H1 (cell line): ENCODE data around the gene USP49. TPM values are rescaled to one million over a fixed set of nuclear protein-coding genes. Genes with fewer than 3 reads are reported as not detected.

ENCODE experiments used
- CTCF ChIA-PET: fragments of 300-600 bp; sonication (Branson Sonifier 250); formaldehyde crosslinking; loops from one replicate; lab custom pipeline; 2021; ENCODE audit not compliant: partially characterized antibody; lab: Charles Lee
- POLR2A ChIA-PET: fragments of 300-600 bp; sonication (Branson Sonifier 250); formaldehyde crosslinking; loops from one replicate; lab custom pipeline; 2021; ENCODE audit warnings: inconsistent platforms; ENCODE audit not compliant: partially characterized antibody; lab: Charles Lee
- DNase-seq, 2 experiments: peaks; one replicate each; pipeline versions ENCODE4 v3.0.0 to v3.0.0-alpha.2; 2010 to 2022; ENCODE audit warnings: low spot score in 2 of 2, low read depth in 1 of 2, mixed read lengths in 1 of 2
- FAIRE-seq: peaks from 2 replicates; lab custom pipeline; 2011; peaks lifted over from hg19 to GRCh38; lab: Jason Lieb, UNC
- H2AFZ ChIP-seq: 2 replicates; pipeline ENCODE4 v1.8.1; 2012; ENCODE audit warnings: low read length, inconsistent platforms
- H2AK5ac ChIP-seq: 2 replicates; pipeline ENCODE4 v1.6.1; 2013; ENCODE audit warnings: low read depth, low read length
- H2BK120ac ChIP-seq: replicated peaks from 2 replicates; pipeline ENCODE3; 2013; ENCODE audit warnings: low read depth, low read length, inconsistent platforms
- H2BK12ac ChIP-seq: 2 replicates; pipeline ENCODE4 v1.6.1; 2013; ENCODE audit warnings: low read depth, low read length
- H2BK15ac ChIP-seq: 2 replicates; pipeline ENCODE4 v1.6.1; 2013; ENCODE audit warnings: low read length
- H2BK20ac ChIP-seq: 2 replicates; pipeline ENCODE4 v1.6.1; 2013; ENCODE audit warnings: low read length
- H2BK5ac ChIP-seq: 2 replicates; pipeline ENCODE4 v1.6.1; 2013; ENCODE audit warnings: low read depth, low read length
- H3K14ac ChIP-seq: 2 replicates; pipeline ENCODE4 v1.6.1; 2013; ENCODE audit warnings: inconsistent platforms; ENCODE audit not compliant: insufficient read length
- H3K18ac ChIP-seq: 2 replicates; pipeline ENCODE4 v1.6.1; 2013; ENCODE audit warnings: low read length; ENCODE audit errors: extremely low read depth
- H3K23ac ChIP-seq: 2 replicates; pipeline ENCODE4 v1.6.1; 2013; ENCODE audit warnings: inconsistent platforms; ENCODE audit not compliant: insufficient read length
- H3K23me2 ChIP-seq: 2 replicates; pipeline ENCODE4 v1.6.1; 2013; ENCODE audit warnings: low read depth, low read length
- H3K27ac ChIP-seq: 2 replicates; pipeline ENCODE4 v1.6.1; 2011; ENCODE audit warnings: low read depth, low read length, inconsistent platforms
- H3K27me3 ChIP-seq, 4 experiments: replicated peaks in 1 of 4; 1 replicate in 1 of 4; 2 replicates in 3 of 4; pipeline versions ENCODE4 v1.6.1 to v1.8.1; 2011 to 2013; ENCODE audit warnings: low read length in 3 of 4, mild to moderate bottlenecking in 3 of 4, inconsistent platforms in 2 of 4, mixed read lengths in 2 of 4, moderate library complexity in 1 of 4; ENCODE audit not compliant: control insufficient read depth in 3 of 4, insufficient read depth in 3 of 4; ENCODE audit errors: extremely low read depth in 1 of 4
- H3K36me3 ChIP-seq, 4 experiments: 2 replicates each; pipeline versions ENCODE4 v1.6.1 to v1.8.1; 2011 to 2013; ENCODE audit warnings: mild to moderate bottlenecking in 4 of 4, low read length in 3 of 4, moderate library complexity in 2 of 4, control low read depth in 1 of 4, inconsistent platforms in 1 of 4; ENCODE audit not compliant: insufficient read depth in 4 of 4, control insufficient read depth in 2 of 4
- H3K4ac ChIP-seq: replicated peaks from 2 replicates; pipeline ENCODE3; 2013; ENCODE audit warnings: low read length, low read depth, mixed read lengths, inconsistent platforms; ENCODE audit not compliant: insufficient read length
- H3K4me1 ChIP-seq, 4 experiments: replicated peaks in 1 of 4; 1 replicate in 1 of 4; 2 replicates in 3 of 4; pipeline versions ENCODE4 v1.6.1 to v1.8.1; 2011 to 2013; ENCODE audit warnings: low read length in 3 of 4, inconsistent platforms in 2 of 4, mixed read lengths in 1 of 4; ENCODE audit not compliant: insufficient read depth in 4 of 4, control insufficient read depth in 3 of 4
- H3K4me2 ChIP-seq, 2 experiments: 2 replicates each; pipeline versions ENCODE4 v1.6.1 to v1.8.1; 2011 to 2013; ENCODE audit warnings: low read depth in 2 of 2, low read length in 2 of 2, control low read depth in 1 of 2, inconsistent platforms in 1 of 2, mild to moderate bottlenecking in 1 of 2; ENCODE audit not compliant: insufficient read depth in 1 of 2
- H3K4me3 ChIP-seq, 4 experiments: fragments of 200-600, 300-600 bp in 1 of 4; sonication (generic), shearing (Covaris generic), sonication (Bioruptor Twin) in 1 of 4; 2 replicates each; pipeline versions ENCODE4 v1.5.1 to v1.8.1; 2011 to 2016; ENCODE audit warnings: low read length in 4 of 4, low read depth in 3 of 4, control low read depth in 2 of 4, inconsistent platforms in 2 of 4, mild to moderate bottlenecking in 2 of 4, mixed read lengths in 1 of 4, moderate library complexity in 1 of 4; ENCODE audit not compliant: insufficient read depth in 2 of 4; ENCODE audit errors: extremely low read depth in 1 of 4
- H3K56ac ChIP-seq: replicated peaks from 2 replicates; pipeline ENCODE3; 2013; ENCODE audit warnings: low read depth, mild to moderate bottlenecking, mixed read lengths, low read length, inconsistent platforms; ENCODE audit not compliant: insufficient read length
- H3K79me1 ChIP-seq: 2 replicates; pipeline ENCODE4 v1.6.1; 2013; ENCODE audit warnings: low read depth, low read length, control low read depth
- H3K79me2 ChIP-seq, 2 experiments: 2 replicates each; pipeline versions ENCODE4 v1.6.1 to v1.8.1; 2012 to 2013; ENCODE audit warnings: low read length in 2 of 2, mild to moderate bottlenecking in 2 of 2, inconsistent platforms in 1 of 2; ENCODE audit not compliant: insufficient read depth in 2 of 2, control insufficient read depth in 1 of 2
- H3K9ac ChIP-seq, 4 experiments: replicated peaks in 1 of 4; 1 replicate in 1 of 4; 2 replicates in 3 of 4; pipeline versions ENCODE4 v1.6.1 to v1.8.1; 2011 to 2013; ENCODE audit warnings: low read depth in 3 of 4, low read length in 3 of 4, control low read depth in 2 of 4, mild to moderate bottlenecking in 2 of 4, moderate library complexity in 2 of 4, inconsistent platforms in 1 of 4; ENCODE audit errors: extremely low read depth in 1 of 4
- H3K9me3 ChIP-seq, 2 experiments: 2 replicates each; pipeline versions ENCODE4 v1.6.1 to v1.8.1; 2012 to 2013; ENCODE audit warnings: mild to moderate bottlenecking in 2 of 2, moderate library complexity in 2 of 2, control low read depth in 1 of 2, inconsistent platforms in 1 of 2, low read depth in 1 of 2, low read length in 1 of 2, mixed read lengths in 1 of 2; ENCODE audit not compliant: insufficient read depth in 2 of 2
- H4K20me1 ChIP-seq, 2 experiments: replicated peaks in 1 of 2; 2 replicates each; pipeline versions ENCODE3 to v1.8.1; 2011 to 2013; ENCODE audit warnings: inconsistent platforms in 2 of 2, low read length in 2 of 2, mild to moderate bottlenecking in 1 of 2; ENCODE audit not compliant: insufficient read depth in 2 of 2, control insufficient read depth in 1 of 2
- H4K5ac ChIP-seq: 2 replicates; pipeline ENCODE4 v1.6.1; 2013; ENCODE audit warnings: low read length, low read depth, mixed read lengths, inconsistent platforms; ENCODE audit not compliant: insufficient read length
- H4K8ac ChIP-seq: 2 replicates; pipeline ENCODE4 v1.8.0; 2013; ENCODE audit warnings: mild to moderate bottlenecking, moderate library complexity, low read length, inconsistent platforms; ENCODE audit not compliant: insufficient read depth; ENCODE audit errors: extremely low read depth
- H4K91ac ChIP-seq: replicated peaks from 2 replicates; pipeline ENCODE3; 2013; ENCODE audit warnings: low read length, mixed read lengths, inconsistent platforms; ENCODE audit not compliant: insufficient read length
- ATF2 ChIP-seq: IDR thresholded peaks from 2 replicates; pipeline ENCODE4 v1.6.1; 2012; ENCODE audit warnings: low read length, inconsistent platforms
- CREB1 ChIP-seq: IDR thresholded peaks from 2 replicates; pipeline ENCODE4 v1.6.1; 2012; ENCODE audit warnings: inconsistent platforms
- EP300 ChIP-seq, 2 experiments: IDR thresholded peaks; 1 replicate in 1 of 2; 2 replicates in 1 of 2; pipeline ENCODE4 v1.6.1; 2011 to 2012; ENCODE audit warnings: low read depth in 2 of 2, low read length in 2 of 2, mild to moderate bottlenecking in 2 of 2, borderline replicate concordance in 1 of 2, inconsistent platforms in 1 of 2, moderate library complexity in 1 of 2
- JUN ChIP-seq: IDR thresholded peaks from 2 replicates; pipeline ENCODE4 v1.6.1; 2011; ENCODE audit warnings: low read depth, mild to moderate bottlenecking, improper control_type of control experiment, low read length
- RAD21 ChIP-seq, 2 experiments: IDR thresholded peaks in 1 of 2; conservative IDR thresholded peaks in 1 of 2; 2 replicates each; pipeline ENCODE4 v1.6.1; 2011; ENCODE audit warnings: low read depth in 2 of 2, low read length in 2 of 2, improper control_type of control experiment in 1 of 2, inconsistent platforms in 1 of 2, mild to moderate bottlenecking in 1 of 2, moderate library complexity in 1 of 2
- SIN3A ChIP-seq, 2 experiments: IDR thresholded peaks in 1 of 2; conservative IDR thresholded peaks in 1 of 2; 2 replicates each; pipeline ENCODE4 v1.6.1; 2011 to 2012; ENCODE audit warnings: low read length in 2 of 2, improper control_type of control experiment in 1 of 2, low read depth in 1 of 2, mild to moderate bottlenecking in 1 of 2
- SIX5 ChIP-seq: IDR thresholded peaks from 2 replicates; pipeline ENCODE4 v1.6.1; 2011; ENCODE audit warnings: mild to moderate bottlenecking, low read depth, low read length
- SP4 ChIP-seq: IDR thresholded peaks from 2 replicates; pipeline ENCODE4 v1.6.1; 2012; ENCODE audit warnings: low read length, inconsistent platforms
- WGBS, 2 experiments: shearing (Covaris generic) in 1 of 2; methylation state at CpG; one replicate each; pipeline versions ENCODE4 v1.1.6 to v1.1.7; 2013 to 2015; ENCODE audit warnings: low lambda C conversion rate in 2 of 2, mixed read lengths in 2 of 2, inconsistent platforms in 1 of 2, low coverage in 1 of 2, missing lambda C conversion rate in 1 of 2; ENCODE audit not compliant: insufficient replicate concordance in 2 of 2, insufficient coverage in 1 of 2, insufficient read length in 1 of 2; ENCODE audit errors: extremely low coverage in 1 of 2, missing lambda C conversion rate in 1 of 2; 5-methylcytosine and 5-hydroxymethylcytosine counted together
- polyA plus RNA-seq, 7 experiments: library from polyadenylated mRNA; depleted of rRNA in 3 of 7; stranded (reverse) in 5 of 7; unstranded in 2 of 7; fragments of >200 nt in 5 of 7; fragments of 200-250 nt in 2 of 7; gene quantifications; 1 replicate in 5 of 7; 2 replicates in 1 of 7; 4 replicates in 1 of 7; pipeline versions ENCODE4 v1.2.1 to v1.2.3, GENCODE V29; 2011 to 2013; ENCODE audit warnings: missing spikeins in 2 of 7, mixed read lengths in 2 of 7
- total RNA-seq: library from RNA; stranded (reverse); fragmentation: NEBNext Ultra II Directional; extraction: Animal tissue kit (Norgen Biotek cat#: 25700); gene quantifications from 2 replicates; pipeline ENCODE4 v1.2.1, GENCODE V29; 2021

USP49 gene
- total and polyA plus RNA-seq, 2 of the 8 experiments (the other 6 are each of a cell fraction or from before 2014, with no cell fraction given) = 6.9 to 24.4 TPM

- FAIRE-seq = no peak
- H2BK120ac ChIP-seq = no peak overlapping the region
- TF ChIP-seq EP300 (IDR thresholded peaks at IDR 0.05; ENCODE audit: borderline replicate concordance in 1 of 2, low read depth in 2 of 2, low read length in 2 of 2) (peak in 1 of 2 experiments; percentile 10; a peak in 1 of 3 replicates), SIX5 (no peak), RAD21 (IDR thresholded peaks at IDR 0.05 in 1 of 2, conservative IDR thresholded peaks at IDR 0.05 in 1 of 2; ENCODE audit: low read depth in 2 of 2, low read length in 2 of 2) (no peak; a peak in 1 of 4 replicates), JUN (no peak), SP4 (no peak), ATF2 (no peak), CREB1 (0 out of 2 replicates have a peak, but pooled peaks have one; percentile 42), SIN3A (conservative IDR thresholded peaks at IDR 0.05 in 1 of 2, IDR thresholded peaks at IDR 0.05 in 1 of 2; ENCODE audit: low read depth in 1 of 2, low read length in 2 of 2) (peak in 1 of 2 experiments; percentile 15; a peak in 1 of 4 replicates)
Measured at GRCh38 chr6:41939176-41939847, 44.1 kb upstream of the USP49 start.

More at GRCh38 chr6:41939176-41939847, 44.1 kb upstream of the USP49 start:
- Histone ChIP-seq H3K4me3 (peak overlapping the region in 3 of 4 experiments; percentile 12 to 91 (median 14); a peak in 5 of 8 replicates), H2BK5ac (peak overlapping the region; percentile 63; the same call in 1 of the 2 replicates), H2AK5ac (0 out of 2 replicates have a peak overlapping the region, but pooled peaks have one; percentile 70), H3K56ac (no peak overlapping the region), H3K9me3 (no peaks in the 10 kb centered on the region), H4K20me1 (peaks cover under 1 to 3% of the 10 kb centered on the region in 2 experiments), H3K18ac (peak overlapping the region; percentile 84; the same call in 1 of the 2 replicates), H3K27me3 (no peaks in the 10 kb centered on the region), H3K79me1 (peaks cover 2% of the 10 kb centered on the region; the same call in 1 of the 2 replicates), H2BK15ac (peak overlapping the region; percentile 88; the same call in 1 of the 2 replicates), H4K5ac (no peak overlapping the region), H3K36me3 (peaks cover 7 to 15% (median 8%) of the 10 kb centered on the region in 4 experiments; a peak in 4 of 8 replicates), H3K23ac (no peak overlapping the region), H3K9ac (no peak overlapping the region), H3K27ac (peak overlapping the region; percentile 51; the same call in 1 of the 2 replicates), H3K23me2 (peaks cover 17% of the 10 kb centered on the region), H3K4ac (no peak overlapping the region), H2BK12ac (peak overlapping the region; percentile 99), H3K14ac (no peak overlapping the region), H3K4me2 (peak overlapping the region; percentile 98 to 99), H2AFZ (no peak overlapping the region), H2BK20ac (no peak overlapping the region), H3K4me1 (peaks cover 6 to 31% (median 23%) of the 10 kb centered on the region in 4 experiments), H4K91ac (no peak overlapping the region), H3K79me2 (peaks cover 0 to 10% of the 10 kb centered on the region in 2 experiments; a peak in 1 of 4 replicates), H4K8ac (no peak overlapping the region)
- WGBS, 2 experiments = 12% methylated on average over 11 of the region's 11 CpGs; no CpG with 5 or more reads in 1 of the 2 experiments
- POLR2A ChIA-PET = interaction anchor here (0.6 to 16.6 kb wide), 21 partner anchors 10 to 215 kb away, joined by 3 to 235 read pairs (median 4); partner anchors contain the start of genes BYSL, MED20, TAF8 and TOMM6
- CTCF ChIA-PET = interaction anchor here (0.5 to 13.7 kb wide), 27 partner anchors 11 to 662 kb away, joined by 3 to 219 read pairs (median 4); partner anchors contain the start of genes BYSL, MED20, NCR2 and TAF8
- peak in 1 of 2 experiments; percentile 69 for DNase-seq
